HG03095 (cell line): ENCODE data around the gene FITM1.

ENCODE experiments used
- ATAC-seq: cut with Tn5 transposase; IDR thresholded peaks from one replicate; pipeline ENCODE4 v1.9.1; 2021; ENCODE audit warnings: moderate library complexity; ENCODE audit not compliant: unreplicated experiment

Gene FITM1

DNA sequence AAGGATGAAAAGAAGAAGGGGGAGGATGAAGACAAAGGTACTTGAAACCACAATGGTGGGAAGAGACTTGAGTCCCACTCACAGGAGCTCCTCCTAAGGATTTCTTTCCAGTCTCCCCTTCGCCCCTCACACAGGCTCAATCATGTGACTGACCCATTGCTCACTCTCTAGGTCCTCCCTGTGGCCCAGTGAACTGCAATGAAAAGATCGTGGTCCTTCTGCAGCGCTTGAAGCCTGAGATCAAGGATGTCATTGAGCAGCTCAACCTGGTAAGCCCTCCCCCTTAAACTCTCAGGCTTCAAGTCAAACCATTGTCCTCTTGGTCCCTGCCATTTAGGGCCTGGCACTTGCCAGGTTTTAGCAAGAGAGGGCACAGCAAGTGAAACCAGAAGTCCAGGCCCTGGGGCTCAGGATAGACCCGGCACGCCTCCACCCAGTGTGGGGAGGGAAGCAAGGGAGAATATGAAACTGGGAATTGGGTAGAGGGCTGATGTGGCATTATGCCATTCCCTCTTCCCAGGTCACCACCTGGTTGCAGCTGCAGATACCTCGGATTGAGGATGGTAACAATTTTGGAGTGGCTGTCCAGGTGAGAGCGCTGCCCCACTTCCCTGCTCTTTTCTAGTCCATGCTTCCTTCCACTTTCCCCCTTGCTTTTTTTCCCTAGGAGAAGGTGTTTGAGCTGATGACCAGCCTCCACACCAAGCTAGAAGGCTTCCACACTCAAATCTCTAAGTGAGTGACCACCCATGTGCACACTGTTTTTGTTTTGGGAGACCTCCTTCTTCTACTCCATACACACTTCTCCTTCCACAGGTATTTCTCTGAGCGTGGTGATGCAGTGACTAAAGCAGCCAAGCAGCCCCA lies 7.3 kb downstream of the FITM1 start:
- no peak for ATAC-seq

GRCh38 chr14:24138396-24139271 lies 8.2 kb downstream of the FITM1 start:
- ATAC-seq, result no peak

DNA sequence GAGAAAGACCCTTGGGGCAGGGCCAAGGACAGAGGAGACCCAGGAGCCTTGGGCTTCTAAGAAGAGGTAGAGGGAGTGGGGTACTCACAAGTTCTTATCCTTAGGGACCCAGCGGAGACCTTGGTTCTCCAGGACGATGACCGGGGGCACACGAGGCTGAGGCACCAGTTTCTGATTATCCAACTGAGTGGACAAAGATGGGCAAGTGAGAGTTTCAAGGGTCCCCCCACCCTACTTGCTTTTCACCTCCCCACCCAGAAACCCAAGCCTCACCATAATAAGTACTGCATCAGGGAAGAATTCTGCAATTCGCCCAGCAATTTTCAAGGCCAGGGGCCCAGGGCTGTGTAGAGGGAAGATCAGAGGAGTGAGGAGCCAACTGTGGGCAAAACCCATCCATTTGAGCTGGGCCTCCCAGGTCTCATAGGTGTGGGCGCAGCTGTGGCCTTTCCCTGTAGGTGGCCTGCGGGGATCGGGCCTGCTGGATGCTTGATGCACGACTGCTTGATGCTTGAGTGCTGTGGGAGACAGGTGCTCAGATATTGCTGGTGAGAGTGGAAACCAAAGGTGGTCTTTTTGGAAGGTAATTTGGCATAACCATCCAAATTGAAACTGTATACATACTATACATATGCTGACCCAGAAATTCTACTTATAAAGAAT lies 8.9 kb downstream of the FITM1 start:
- ATAC-seq, result no peak

- peak; percentile 82 for ATAC-seq
Observed at GRCh38 chr14:24141097-24141880, 10.8 kb downstream of the FITM1 start, which contains the start of gene EMC9. Gene EMC9, minus strand, starts transcription at chr14:24141591. Its CDS starts 287 bp downstream, at chr14:24141304.

DNA sequence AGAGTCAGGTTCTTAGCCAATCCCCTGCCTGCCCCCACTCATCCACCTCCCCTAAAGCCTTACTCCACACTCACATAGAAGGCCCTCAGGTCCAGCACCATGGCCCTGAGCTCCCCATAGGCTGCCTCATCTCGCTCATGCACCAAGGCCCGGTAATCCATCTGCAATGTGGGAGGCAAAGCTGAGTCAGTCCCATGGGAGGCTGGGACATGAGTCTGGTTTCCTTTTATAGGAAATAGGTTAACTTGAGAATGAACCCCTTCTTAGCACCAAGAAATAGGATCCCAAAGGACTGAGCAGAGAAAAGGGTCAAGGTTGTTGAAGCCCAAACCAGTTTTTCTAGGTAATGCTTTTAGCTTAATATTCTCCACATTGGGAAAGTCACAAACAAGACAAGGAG lies 13.1 kb downstream of the FITM1 start:
- no peak for ATAC-seq

DNA sequence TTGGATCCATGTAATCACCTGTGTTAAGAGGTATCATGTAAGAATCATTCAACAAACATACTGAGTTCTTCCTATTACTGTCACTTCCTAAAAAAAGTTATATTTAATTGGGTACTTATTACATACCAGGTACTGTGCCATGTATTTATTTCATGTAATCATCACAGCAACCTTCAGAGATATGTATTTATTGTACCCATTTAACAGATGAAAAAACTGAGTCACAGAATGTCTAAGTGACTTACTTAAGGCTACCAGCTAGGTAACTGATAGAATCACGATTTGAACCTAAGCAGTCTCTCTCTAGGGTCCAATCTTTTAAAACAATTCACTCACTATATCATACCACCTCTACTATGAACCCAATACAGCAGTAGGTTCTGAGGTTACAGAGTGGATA lies 14.0 kb downstream of the FITM1 start:
- no peak for ATAC-seq

GRCh38 chr14:24145219-24145618 lies 14.8 kb downstream of the FITM1 start:
- no peak for ATAC-seq

DNA sequence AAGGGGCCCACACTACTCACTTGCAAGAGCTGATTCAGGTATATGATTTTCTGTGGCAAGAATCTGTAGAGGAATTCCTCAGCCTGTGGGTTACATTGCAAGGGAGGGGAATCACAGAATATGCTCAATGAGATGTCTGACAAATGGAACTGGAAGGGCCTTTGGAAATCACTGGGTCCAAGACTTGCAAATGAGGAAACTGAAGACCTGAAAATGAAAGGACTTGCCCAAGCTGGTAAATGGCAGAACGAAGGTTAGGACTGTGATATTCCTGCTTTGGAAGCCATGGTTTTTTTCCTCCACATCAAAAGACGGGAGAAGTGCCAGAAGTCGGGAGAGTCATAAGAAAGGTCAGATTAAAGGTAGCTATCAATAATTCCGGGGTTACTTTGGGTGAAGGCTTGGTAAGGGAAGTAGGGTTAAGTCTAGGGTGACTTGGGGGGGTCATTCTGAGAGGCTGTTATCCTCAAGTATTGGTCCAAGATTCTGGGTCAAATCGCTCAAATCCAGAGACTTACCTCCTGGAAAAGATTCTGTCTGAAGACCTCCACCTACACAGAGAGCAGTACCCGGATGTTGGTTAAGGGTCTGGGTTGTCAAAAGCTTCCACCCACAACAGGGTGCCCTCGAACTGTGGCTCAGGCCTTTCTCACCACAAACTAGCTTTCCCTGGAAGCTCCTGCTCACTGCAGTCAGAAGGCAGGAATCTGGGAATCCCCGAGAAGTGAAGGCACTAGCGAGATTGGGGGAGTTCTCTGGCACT lies 15.4 kb downstream of the FITM1 start:
- ATAC-seq, result no peak

- ATAC-seq, result peak; percentile 61
Observed at GRCh38 chr14:24146453-24146977, 16.1 kb downstream of the FITM1 start, which contains the start of gene PSME2. Gene PSME2, minus strand, starts transcription at chr14:24146610. Its CDS starts 29 bp downstream, at chr14:24146581.

DNA sequence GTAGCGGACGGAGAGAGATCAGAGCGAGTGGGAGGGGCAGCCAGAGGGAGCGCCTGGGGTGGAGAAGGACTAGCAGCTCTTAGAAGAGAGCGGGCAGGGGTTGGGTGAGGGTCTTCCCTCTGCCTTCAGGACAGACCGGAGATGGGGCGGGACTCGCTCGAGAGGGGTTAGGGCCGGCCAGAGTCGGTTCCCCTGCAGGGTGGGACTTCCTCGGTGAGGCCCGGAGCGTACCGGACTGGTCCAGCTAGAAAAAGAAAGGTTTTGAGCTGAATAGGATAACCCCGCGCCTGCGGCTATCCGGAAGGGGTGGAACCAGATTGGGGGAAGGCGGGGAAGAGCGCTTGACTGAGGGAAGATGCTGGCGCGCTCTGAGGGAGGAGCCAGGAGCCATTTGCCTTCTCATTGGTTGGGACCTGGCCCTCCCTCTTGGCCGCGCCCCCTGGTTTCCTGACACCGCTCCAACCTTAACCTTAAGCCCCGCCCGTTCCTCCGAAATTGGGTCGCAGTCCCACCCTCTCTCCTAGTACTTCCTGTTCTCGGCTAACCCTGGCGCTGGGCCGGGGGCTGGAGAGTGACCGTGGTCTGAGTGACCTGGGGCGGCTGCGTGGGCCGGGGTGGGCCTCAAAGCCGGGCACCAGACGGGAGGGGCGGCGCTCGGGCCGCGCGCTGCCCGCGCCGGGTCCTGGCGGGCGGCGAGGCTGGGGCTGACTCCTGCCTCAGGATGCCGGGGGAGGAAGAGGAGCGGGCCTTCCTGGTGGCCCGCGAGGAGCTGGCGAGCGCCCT lies 16.7 kb downstream of the FITM1 start, which contains the start of gene RNF31:
TSS of gene RNF31 (plus strand) at position 521 of the 783 bp plus-strand sequence. CDS start at position 722, 201 bp downstream.
- peak; percentile 87 for ATAC-seq

DNA sequence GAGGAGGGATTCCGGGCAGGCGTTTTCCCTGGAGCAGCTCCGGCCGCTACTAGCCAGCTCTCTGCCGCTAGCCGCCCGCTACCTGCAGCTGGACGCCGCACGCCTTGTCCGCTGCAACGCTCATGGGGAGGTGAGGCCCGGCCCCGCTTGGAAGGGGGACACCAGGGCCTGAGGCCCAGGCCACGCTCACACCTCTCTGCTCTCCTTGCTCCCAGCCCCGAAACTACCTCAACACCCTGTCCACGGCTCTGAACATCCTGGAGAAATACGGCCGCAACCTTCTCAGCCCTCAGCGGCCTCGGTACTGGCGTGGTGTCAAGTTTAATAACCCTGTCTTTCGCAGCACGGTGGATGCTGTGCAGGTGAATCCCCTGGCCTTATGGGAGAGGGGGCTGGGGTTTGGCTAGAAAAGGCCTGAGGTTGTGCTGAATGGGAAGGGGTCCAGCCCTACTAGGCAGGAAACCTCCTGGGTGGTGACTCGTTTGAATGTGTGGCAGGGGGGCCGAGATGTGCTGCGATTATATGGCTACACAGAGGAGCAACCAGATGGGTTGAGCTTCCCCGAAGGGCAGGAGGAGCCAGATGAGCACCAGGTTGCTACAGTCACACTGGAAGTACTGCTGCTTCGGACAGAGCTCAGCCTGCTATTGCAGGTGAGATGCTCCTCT lies 17.4 kb downstream of the FITM1 start:
- ATAC-seq, result no peak

DNA sequence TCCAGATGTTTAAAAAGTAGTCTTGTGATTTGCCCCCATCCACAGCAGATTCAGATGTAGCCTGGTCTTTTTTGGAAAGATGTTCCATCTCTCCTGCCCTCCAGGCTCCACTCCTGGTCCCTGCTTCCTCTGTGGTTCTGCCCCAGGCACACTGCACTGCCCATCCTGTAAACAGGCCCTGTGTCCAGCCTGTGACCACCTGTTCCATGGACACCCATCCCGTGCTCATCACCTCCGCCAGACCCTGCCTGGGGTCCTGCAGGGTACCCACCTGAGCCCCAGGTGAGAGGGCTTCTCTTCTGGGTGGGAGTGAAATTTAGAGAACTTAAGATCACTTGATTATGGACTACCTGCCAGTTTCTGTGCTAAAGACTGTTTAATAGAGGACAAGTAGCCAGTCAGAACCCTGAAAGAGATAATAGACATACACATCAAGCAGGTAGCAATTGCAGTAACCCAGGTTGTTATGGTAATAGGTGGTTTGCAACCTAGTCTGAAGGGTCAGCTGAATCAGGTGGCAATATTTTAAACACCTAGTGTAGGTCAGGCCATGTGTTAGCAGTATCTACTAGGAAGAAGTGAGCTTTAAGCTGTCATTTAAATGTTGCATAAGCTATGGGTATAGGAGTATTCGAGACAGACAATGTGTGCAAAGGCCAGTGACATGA lies 19.0 kb downstream of the FITM1 start:
- no peak for ATAC-seq

DNA sequence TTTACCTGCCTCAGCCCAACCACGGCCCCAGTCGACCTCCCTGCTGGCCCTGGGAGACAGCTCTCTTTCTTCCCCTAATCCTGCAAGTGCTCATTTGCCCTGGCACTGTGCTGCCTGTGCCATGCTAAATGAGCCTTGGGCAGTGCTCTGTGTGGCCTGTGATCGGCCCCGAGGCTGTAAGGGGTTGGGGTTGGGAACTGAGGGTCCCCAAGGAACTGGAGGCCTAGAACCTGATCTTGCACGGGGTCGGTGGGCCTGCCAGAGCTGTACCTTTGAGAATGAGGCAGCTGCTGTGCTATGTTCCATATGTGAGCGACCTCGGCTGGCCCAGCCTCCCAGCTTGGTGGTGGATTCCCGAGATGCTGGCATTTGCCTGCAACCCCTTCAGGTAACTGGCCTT lies 19.6 kb downstream of the FITM1 start:
- no peak for ATAC-seq

DNA sequence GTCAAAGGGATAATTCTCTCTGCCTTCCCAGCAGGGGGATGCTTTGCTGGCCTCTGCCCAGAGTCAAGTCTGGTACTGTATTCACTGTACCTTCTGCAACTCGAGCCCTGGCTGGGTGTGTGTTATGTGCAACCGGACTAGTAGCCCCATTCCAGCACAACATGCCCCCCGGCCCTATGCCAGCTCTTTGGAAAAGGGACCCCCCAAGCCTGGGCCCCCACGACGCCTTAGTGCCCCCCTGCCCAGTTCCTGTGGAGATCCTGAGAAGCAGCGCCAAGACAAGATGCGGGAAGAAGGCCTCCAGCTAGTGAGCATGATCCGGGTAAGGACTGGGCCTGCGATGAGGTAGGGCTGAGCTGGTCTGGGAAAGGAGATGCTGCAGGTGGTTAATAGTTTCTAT lies 20.1 kb downstream of the FITM1 start:
- no peak for ATAC-seq

GRCh38 chr14:24150993-24151392 lies 20.5 kb downstream of the FITM1 start:
- no peak for ATAC-seq

GRCh38 chr14:24151404-24152080 lies 21.1 kb downstream of the FITM1 start:
- ATAC-seq, result no peak

- no peak for ATAC-seq
Observed at GRCh38 chr14:24155100-24155499, 24.6 kb downstream of the FITM1 start.
